Keratinocyte (primary cell): ENCODE measurements around the gene FHDC1. TPM values are rescaled to one million over a fixed set of nuclear protein-coding genes. Genes with fewer than 3 reads are reported as not detected.

Experiments used
- DNase-seq: peaks from one replicate; pipeline ENCODE4 v3.0.0-alpha.2; 2011; ENCODE audit warnings: low read depth, missing footprints, low spot score
- FAIRE-seq: peaks from 2 replicates; lab custom pipeline; 2011; peaks lifted over from hg19 to GRCh38; lab: Jason Lieb, UNC
- H2AFZ ChIP-seq: 2 replicates; pipeline ENCODE4 v1.6.0; 2012; ENCODE audit warnings: low read length, control low read depth, inconsistent platforms; ENCODE audit not compliant: control insufficient read depth
- H3K27ac ChIP-seq: 2 replicates; pipeline ENCODE4 v1.5.1; 2011; ENCODE audit warnings: low read length; ENCODE audit not compliant: control insufficient read depth, insufficient read depth
- H3K27me3 ChIP-seq: 3 replicates; pipeline ENCODE4 v1.6.0; 2011; ENCODE audit warnings: low read length; ENCODE audit not compliant: control insufficient read depth, insufficient read depth; ENCODE audit errors: extremely low read depth
- H3K36me3 ChIP-seq, 2 experiments: 2 replicates in 1 of 2; 3 replicates in 1 of 2; pipeline ENCODE4 v1.5.1; 2011; ENCODE audit warnings: low read length in 2 of 2, mild to moderate bottlenecking in 1 of 2; ENCODE audit not compliant: control insufficient read depth in 2 of 2, insufficient read depth in 2 of 2; ENCODE audit errors: extremely low read depth in 1 of 2
- H3K4me1 ChIP-seq: 3 replicates; pipeline ENCODE4 v1.5.1; 2011; ENCODE audit warnings: low read length; ENCODE audit not compliant: control insufficient read depth, insufficient read depth; ENCODE audit errors: extremely low read depth
- H3K4me2 ChIP-seq: 3 replicates; pipeline ENCODE4 v1.6.0; 2011; ENCODE audit warnings: low read depth, low read length; ENCODE audit not compliant: control insufficient read depth, insufficient read depth; ENCODE audit errors: extremely low read depth
- H3K4me3 ChIP-seq, 3 experiments: fragments of 200-600 bp in 1 of 3; sonication (generic) in 1 of 3; 2 replicates in 2 of 3; 3 replicates in 1 of 3; pipeline ENCODE4 v1.5.1; 2011 to 2016; ENCODE audit warnings: low read length in 3 of 3, mild to moderate bottlenecking in 3 of 3, control low read depth in 2 of 3, inconsistent platforms in 1 of 3, low read depth in 1 of 3, mixed read lengths in 1 of 3, mixed run types in 1 of 3, moderate library complexity in 1 of 3; ENCODE audit not compliant: control insufficient read depth in 2 of 3, insufficient read depth in 2 of 3; ENCODE audit errors: extremely low read depth in 1 of 3
- H3K79me2 ChIP-seq: 2 replicates; pipeline ENCODE4 v1.6.0; 2012; ENCODE audit warnings: low read length; ENCODE audit not compliant: control insufficient read depth, insufficient read depth
- H3K9ac ChIP-seq: 3 replicates; pipeline ENCODE4 v1.6.0; 2011; ENCODE audit warnings: low read length; ENCODE audit not compliant: control insufficient read depth, insufficient read depth; ENCODE audit errors: extremely low read depth
- H3K9me1 ChIP-seq: 3 replicates; pipeline ENCODE4 v1.6.0; 2011; ENCODE audit warnings: low read length; ENCODE audit not compliant: control insufficient read depth, insufficient read depth; ENCODE audit errors: extremely low read depth
- H3K9me3 ChIP-seq: 2 replicates; pipeline ENCODE4 v1.5.1; 2012; ENCODE audit warnings: low read depth, low read length; ENCODE audit not compliant: control insufficient read depth
- H4K20me1 ChIP-seq: 3 replicates; pipeline ENCODE4 v1.6.0; 2011; ENCODE audit warnings: low read length; ENCODE audit not compliant: control insufficient read depth, insufficient read depth; ENCODE audit errors: extremely low read depth
- EZH2 ChIP-seq: IDR thresholded peaks from one replicate; pipeline ENCODE4 v1.6.1; 2012; ENCODE audit warnings: inconsistent platforms, mild to moderate bottlenecking, low read length, moderate library complexity
- dilution Hi-C: fragments of 300-500 bp; cut with MboI; formaldehyde crosslinking; loops from one replicate; pipeline ENCODE4 v1.7.0; 2020; ENCODE audit warnings: low sequenced_read_pairs; ENCODE audit not compliant: extremely low pct_ligation_motif_present
- polyA plus RNA-seq, 5 experiments: library from polyadenylated mRNA; depleted of rRNA in 3 of 5; stranded (reverse) in 3 of 5; stranded (forward) in 1 of 5; unstranded in 1 of 5; fragments of >200 nt; gene quantifications; 1 replicate in 1 of 5; 2 replicates in 3 of 5; 3 replicates in 1 of 5; pipeline versions ENCODE4 v1.2.1 to v1.2.3, GENCODE V29; 2011 to 2012; ENCODE audit warnings: missing spikeins in 2 of 5, low read depth in 1 of 5, low replicate concordance in 1 of 5
- TF ChIP-seq, protein P1 (sequence below), 3 experiments: IDR thresholded peaks in 1 of 3; conservative IDR thresholded peaks in 1 of 3; optimal IDR thresholded peaks in 1 of 3; 2 replicates in 2 of 3; 3 replicates in 1 of 3; pipeline versions ENCODE3 to v1.5.1; 2011; ENCODE audit warnings: low read length in 3 of 3, mild to moderate bottlenecking in 3 of 3, moderate library complexity in 2 of 3, control low read depth in 1 of 3, inconsistent platforms in 1 of 3; ENCODE audit not compliant: insufficient read depth in 2 of 3; ENCODE audit errors: extremely low read depth in 1 of 3

FHDC1 gene
- polyA plus RNA-seq, 1 donor (not counting 4 experiments of a cell fraction or from before 2014, with no cell fraction given): 1.6 TPM

DNA sequence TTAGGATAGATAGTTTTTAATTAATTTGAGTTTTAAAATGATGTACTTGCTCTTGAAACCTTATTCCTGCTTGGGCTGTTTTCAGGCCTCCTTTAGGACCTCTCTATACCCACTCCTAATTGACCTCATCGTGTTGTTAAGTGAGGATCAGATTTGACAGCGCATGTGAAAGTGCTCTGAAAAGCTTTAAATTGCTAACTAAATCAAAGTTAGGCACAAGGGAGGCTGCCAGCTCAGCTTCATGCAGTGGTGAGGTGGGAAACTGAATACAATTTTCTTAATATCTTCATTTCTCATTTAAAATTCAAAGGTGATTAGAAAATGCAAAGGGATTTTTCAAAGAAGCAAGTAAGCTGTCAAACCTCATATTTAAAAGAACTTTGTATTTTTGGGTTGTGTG is 20.0 kb downstream of the FHDC1 start:
- no peak for DNase-seq
- H3K27ac ChIP-seq: no peak overlapping the region
- dilution Hi-C loops: no loop called here
- H3K9me1 ChIP-seq: no peaks in the 10 kb centered on the region
- H3K27me3 ChIP-seq: no peaks in the 10 kb centered on the region
- no peaks in the 10 kb centered on the region for H3K79me2 ChIP-seq
- H3K4me2 ChIP-seq: no peak overlapping the region
- no peaks in the 10 kb centered on the region for H4K20me1 ChIP-seq
- no peaks in the 10 kb centered on the region for H3K4me1 ChIP-seq
- H3K36me3 ChIP-seq: peaks cover 0 to 6% of the 10 kb centered on the region in 2 experiments
- no peak overlapping the region for H2AFZ ChIP-seq
- TF ChIP-seq EZH2: no peak
- TF ChIP-seq, protein P1, sequence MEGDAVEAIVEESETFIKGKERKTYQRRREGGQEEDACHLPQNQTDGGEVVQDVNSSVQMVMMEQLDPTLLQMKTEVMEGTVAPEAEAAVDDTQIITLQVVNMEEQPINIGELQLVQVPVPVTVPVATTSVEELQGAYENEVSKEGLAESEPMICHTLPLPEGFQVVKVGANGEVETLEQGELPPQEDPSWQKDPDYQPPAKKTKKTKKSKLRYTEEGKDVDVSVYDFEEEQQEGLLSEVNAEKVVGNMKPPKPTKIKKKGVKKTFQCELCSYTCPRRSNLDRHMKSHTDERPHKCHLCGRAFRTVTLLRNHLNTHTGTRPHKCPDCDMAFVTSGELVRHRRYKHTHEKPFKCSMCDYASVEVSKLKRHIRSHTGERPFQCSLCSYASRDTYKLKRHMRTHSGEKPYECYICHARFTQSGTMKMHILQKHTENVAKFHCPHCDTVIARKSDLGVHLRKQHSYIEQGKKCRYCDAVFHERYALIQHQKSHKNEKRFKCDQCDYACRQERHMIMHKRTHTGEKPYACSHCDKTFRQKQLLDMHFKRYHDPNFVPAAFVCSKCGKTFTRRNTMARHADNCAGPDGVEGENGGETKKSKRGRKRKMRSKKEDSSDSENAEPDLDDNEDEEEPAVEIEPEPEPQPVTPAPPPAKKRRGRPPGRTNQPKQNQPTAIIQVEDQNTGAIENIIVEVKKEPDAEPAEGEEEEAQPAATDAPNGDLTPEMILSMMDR (optimal IDR thresholded peaks at IDR 0.05 in 1 of 3, IDR thresholded peaks at IDR 0.05 in 1 of 3, conservative IDR thresholded peaks at IDR 0.05 in 1 of 3; ENCODE audit: extremely low read depth in 1 of 3, insufficient read depth in 2 of 3, low read length in 3 of 3): no peak
- no peak overlapping the region for H3K9ac ChIP-seq
- H3K9me3 ChIP-seq: no peaks in the 10 kb centered on the region
- no peak overlapping the region for H3K4me3 ChIP-seq
- FAIRE-seq: no peak

GRCh38 chr4:152956650-152957436 is 20.7 kb downstream of the FHDC1 start:
- TF ChIP-seq, protein P1 (optimal IDR thresholded peaks at IDR 0.05 in 1 of 3, IDR thresholded peaks at IDR 0.05 in 1 of 3, conservative IDR thresholded peaks at IDR 0.05 in 1 of 3; ENCODE audit: extremely low read depth in 1 of 3, insufficient read depth in 2 of 3, low read length in 3 of 3): no peak
- TF ChIP-seq EZH2: no peak
- Histone ChIP-seq H3K9ac (no peak overlapping the region), H3K27me3 (no peaks in the 10 kb centered on the region), H3K4me2 (no peak overlapping the region), H3K9me1 (no peaks in the 10 kb centered on the region), H3K27ac (no peak overlapping the region), H3K4me3 (no peak overlapping the region), H4K20me1 (no peaks in the 10 kb centered on the region), H3K79me2 (no peaks in the 10 kb centered on the region), H3K36me3 (peaks cover 0 to 6% of the 10 kb centered on the region in 2 experiments), H2AFZ (no peak overlapping the region), H3K9me3 (no peaks in the 10 kb centered on the region), H3K4me1 (no peaks in the 10 kb centered on the region)
- dilution Hi-C loops: no loop called here
- DNase-seq: no peak
- no peak for FAIRE-seq
